NB4 (cell line): ENCODE measurements around the gene KRTAP9-6.

Source experiments
- DNase-seq: peaks from one replicate; pipeline ENCODE4 v3.0.0; 2010; ENCODE audit warnings: low read depth
- H3K4me3 ChIP-seq: one replicate; pipeline ENCODE4 v1.5.1; 2011; ENCODE audit warnings: mild to moderate bottlenecking, low read depth, low read length, moderate library complexity
- CTCF ChIP-seq: IDR thresholded peaks from one replicate; pipeline ENCODE4 v1.5.1; 2012; ENCODE audit warnings: low read depth, low read length
- MAX ChIP-seq: IDR thresholded peaks from 2 replicates; pipeline ENCODE4 v1.6.1; 2011; ENCODE audit warnings: low read depth, low read length
- MYC ChIP-seq: IDR thresholded peaks from 2 replicates; pipeline ENCODE4 v1.6.1; 2011; ENCODE audit warnings: low read depth, low read length
- POLR2A ChIP-seq: IDR thresholded peaks from 2 replicates; pipeline ENCODE4 v1.6.1; 2011; ENCODE audit warnings: mild to moderate bottlenecking; ENCODE audit not compliant: insufficient read length; ENCODE audit errors: extremely low read depth

KRTAP9-6 gene

GRCh38 chr17:41307647-41308046, 42.5 kb downstream of the KRTAP9-6 start:
- no peak overlapping the region for H3K4me3 ChIP-seq
- DNase-seq = no peak
- TF ChIP-seq MYC = no peak
- TF ChIP-seq POLR2A = no peak
- TF ChIP-seq MAX = no peak
- TF ChIP-seq CTCF = no peak

GRCh38 chr17:41308251-41308917, 43.2 kb downstream of the KRTAP9-6 start:
- DNase-seq = peak; percentile 14
- no peak overlapping the region for H3K4me3 ChIP-seq
- TF ChIP-seq MYC (no peak), MAX (no peak), POLR2A (no peak), CTCF (no peak)

GRCh38 chr17:41308918-41309359, 43.8 kb downstream of the KRTAP9-6 start, which contains the start of gene KRTAP16-1:
TSS of gene KRTAP16-1 (minus strand) at chr17:41309309. CDS start at chr17:41309253, 56 bp downstream.
- no peak for DNase-seq
- no peak for TF ChIP-seq MYC
- no peak for TF ChIP-seq CTCF
- TF ChIP-seq MAX = no peak
- no peak for TF ChIP-seq POLR2A
- no peak within 1 kb of the TSS for H3K4me3 ChIP-seq

- H3K4me3 ChIP-seq = no peak overlapping the region
- no peak for DNase-seq
- TF ChIP-seq CTCF (no peak), MAX (no peak), POLR2A (no peak), MYC (no peak)
Measured at GRCh38 chr17:41311111-41311510, 45.9 kb downstream of the KRTAP9-6 start.

- no peak within 1 kb of the TSS for H3K4me3 ChIP-seq
- no peak for DNase-seq
Measured at GRCh38 chr17:41315204-41315794, 50.1 kb downstream of the KRTAP9-6 start, which contains the start of gene KRTAP17-1. TSS of gene KRTAP17-1 (minus strand) at chr17:41315710. CDS start at chr17:41315650, 60 bp downstream.

More at GRCh38 chr17:41315204-41315794, 50.1 kb downstream of the KRTAP9-6 start, which contains the start of gene KRTAP17-1:
- TF ChIP-seq CTCF (no peak), MAX (no peak), MYC (no peak), POLR2A (no peak)
